ENCODE measurements around the gene NFATC1. TPM values are rescaled to one million over a fixed set of nuclear protein-coding genes. Genes with fewer than 3 reads are reported as not detected.

The NFATC1 gene
- polyA plus RNA-seq, 1 of the 3 experiments (the other 2 are of a cell fraction): 0.02 TPM

- H3K79me2 ChIP-seq (ENCODE audit: insufficient read depth): no peaks in the 10 kb centered on the region
- TF ChIP-seq MEF2A (IDR thresholded peaks at IDR 0.05; ENCODE audit: borderline replicate concordance, low read depth): no peak
- TF ChIP-seq EZH2phosphoT487 (IDR thresholded peaks at IDR 0.05; ENCODE audit: borderline replicate concordance, low read depth): no peak
- TF ChIP-seq ZBTB33 (IDR thresholded peaks at IDR 0.05; ENCODE audit: borderline replicate concordance, low read depth): no peak
- no peak for TF ChIP-seq SIN3A (IDR thresholded peaks at IDR 0.05; ENCODE audit: borderline replicate concordance, low read depth, low read length)
- TF ChIP-seq USF1 (IDR thresholded peaks at IDR 0.05; ENCODE audit: borderline replicate concordance, low read depth): no peak
- TF ChIP-seq RAD21 (IDR thresholded peaks at IDR 0.05; ENCODE audit: low read length): no peak
- TF ChIP-seq MAX (IDR thresholded peaks at IDR 0.05; ENCODE audit: low read depth): no peak
- no peak for TF ChIP-seq NRF1 (IDR thresholded peaks at IDR 0.05; ENCODE audit: low read depth, low read length)
- no peak for TF ChIP-seq FOXJ3 (CRISPR knock-in tag; IDR thresholded peaks at IDR 0.05)
- no peak for TF ChIP-seq TEAD4 (IDR thresholded peaks at IDR 0.05; ENCODE audit: borderline replicate concordance, insufficient read depth)
- no peak for TF ChIP-seq NFIC (IDR thresholded peaks at IDR 0.05; ENCODE audit: borderline replicate concordance)
- TF ChIP-seq POLR2AphosphoS5 (IDR thresholded peaks at IDR 0.05; ENCODE audit: low read depth, low read length): no peak
- no peak for TF ChIP-seq FOXM1 (IDR thresholded peaks at IDR 0.05; ENCODE audit: low read depth)
- no peak for TF ChIP-seq YY1 (IDR thresholded peaks at IDR 0.05; ENCODE audit: low read depth)
- H2AFZ ChIP-seq (ENCODE audit: low read depth): no peak overlapping the region
- H3K4me1 ChIP-seq (ENCODE audit: control insufficient read depth in 1 of 2, insufficient read depth in 2 of 2, low read depth in 1 of 2, low read length in 1 of 2): no peaks in the 10 kb centered on the region
- no peaks in the 10 kb centered on the region for H4K20me1 ChIP-seq (ENCODE audit: insufficient read depth)
- H3K9ac ChIP-seq: no peak overlapping the region
- H3K9me2 ChIP-seq: no peaks in the 10 kb centered on the region
- POLR2A ChIA-PET: no interaction called here
- WGBS (ENCODE audit: low lambda C conversion rate): 35% methylated on average over 21 of the region's 36 CpGs
- CTCF ChIA-PET: interaction anchor here (1.1 kb wide), 1 partner anchor 11 kb away, joined by 6 read pairs; no protein-coding TSS in a partner anchor
- no peaks in the 10 kb centered on the region for H3K36me3 ChIP-seq (replicated peaks in 1 of 2; ENCODE audit: control insufficient read depth in 1 of 2, insufficient read depth in 2 of 2, low read length in 1 of 2)
- no peak overlapping the region for H3K27ac ChIP-seq (ENCODE audit: low read depth in 2 of 2, low read length in 1 of 2)
- H3K4me2 ChIP-seq: no peak overlapping the region
- DNase-seq: no peak
- no peak overlapping the region for H3K4me3 ChIP-seq (ENCODE audit: low read depth in 2 of 2, low read length in 1 of 2)
- no peaks in the 10 kb centered on the region for H3F3A ChIP-seq (replicated peaks; ENCODE audit: insufficient read depth)
- H3K9me3 ChIP-seq: no peaks in the 10 kb centered on the region
- peaks cover 100% of the 10 kb centered on the region for H3K27me3 ChIP-seq (ENCODE audit: insufficient read depth)
Observed at GRCh38 chr18:79438089-79438897, 42.6 kb downstream of the NFATC1 start.
